Natural killer cell (primary cell): ENCODE data around the gene FGFR2. TPM values are rescaled to one million over a fixed set of nuclear protein-coding genes. Genes with fewer than 3 reads are reported as not detected.

Experiments
- ATAC-seq, 3 donors: fragments of 150-1000 bp in 2 of 3; fragments of 200-7000 bp in 1 of 3; cut with Tn5 transposase; 1 replicate in 1 of 3; 2 replicates in 2 of 3; pipeline ENCODE4 v1.10.0; 2021; ENCODE audit warnings: mild to moderate bottlenecking in 2 of 3, moderate library complexity in 2 of 3
- DNase-seq, 2 donors: peaks; one replicate each; pipeline versions ENCODE4 v3.0.0 to v3.0.0-alpha.2; 2013 to 2021; ENCODE audit warnings: mixed read lengths in 1 of 2
- H3K27ac ChIP-seq: one replicate; pipeline ENCODE4 v1.5.1; 2013; ENCODE audit warnings: mild to moderate bottlenecking, low read length
- H3K27me3 ChIP-seq: one replicate; pipeline ENCODE4 v1.6.1; 2013; ENCODE audit warnings: low read length; ENCODE audit not compliant: control insufficient read depth, insufficient read depth
- H3K36me3 ChIP-seq: one replicate; pipeline ENCODE4 v1.6.1; 2013; ENCODE audit warnings: low read length; ENCODE audit not compliant: control insufficient read depth, insufficient read depth
- H3K4me1 ChIP-seq: one replicate; pipeline ENCODE4 v1.6.1; 2013; ENCODE audit warnings: low read length; ENCODE audit not compliant: control insufficient read depth, insufficient read depth
- H3K4me3 ChIP-seq: one replicate; pipeline ENCODE4 v1.5.1; 2013; ENCODE audit warnings: low read length
- H3K9me3 ChIP-seq: one replicate; pipeline ENCODE4 v1.6.1; 2013; ENCODE audit warnings: low read length; ENCODE audit not compliant: control insufficient read depth, insufficient read depth
- H3K27ac Mint-ChIP-seq, 2 donors: one replicate each; pipeline ENCODE4 v1.8.0; 2022; ENCODE audit warnings: mild to moderate bottlenecking in 2 of 2, mixed read lengths in 2 of 2, moderate library complexity in 1 of 2
- H3K27me3 Mint-ChIP-seq, 2 donors: one replicate each; pipeline ENCODE4 v1.8.0; 2022; ENCODE audit warnings: low read depth in 2 of 2, mixed read lengths in 2 of 2
- H3K36me3 Mint-ChIP-seq: one replicate; pipeline ENCODE4 v1.8.0; 2022; ENCODE audit warnings: mixed read lengths
- H3K4me1 Mint-ChIP-seq, 2 donors: one replicate each; pipeline ENCODE4 v1.8.0; 2022; ENCODE audit warnings: mixed read lengths in 2 of 2
- H3K4me3 Mint-ChIP-seq: one replicate; pipeline ENCODE4 v1.8.0; 2022; ENCODE audit warnings: mild to moderate bottlenecking, moderate library complexity, mixed read lengths
- H3K9me3 Mint-ChIP-seq, 2 donors: one replicate each; pipeline ENCODE4 v1.8.0; 2022; ENCODE audit warnings: mixed read lengths in 2 of 2
- CTCF ChIP-seq: fragments of 200-600 bp; IDR thresholded peaks from one replicate; pipeline ENCODE4 v1.8.0; 2022; ENCODE audit warnings: antibody characterized with exemption
- WGBS: methylation state at CpG from one replicate; pipeline ENCODE4 v1.1.7; 2013; ENCODE audit warnings: missing lambda C conversion rate; ENCODE audit not compliant: insufficient coverage; 5-methylcytosine and 5-hydroxymethylcytosine counted together
- intact Hi-C: fragments of 100-400 bp; cut with micrococcal nuclease; formaldehyde crosslinking; loops from one replicate; pipeline ENCODE4 v1.14.2; 2022
- total RNA-seq, 4 donors: library from RNA; stranded (reverse); fragments of 120-200 nt in 1 of 4; gene quantifications; one replicate each; pipeline versions ENCODE4 v1.2.3 to v1.2.4, GENCODE V29; 2013 to 2022

The FGFR2 gene
- total RNA-seq, 3 donors from 2014 or later (not counting 1 experiment from before 2014, with no cell fraction given) = 0.72 to 5.6 TPM; not detected in 1

GRCh38 chr10:121551210-121551885 is 46.9 kb downstream of the FGFR2 start:
- Histone ChIP-seq H3K27ac (no peak overlapping the region), H3K36me3 (no peaks in the 10 kb centered on the region), H3K4me3 (no peak overlapping the region), H3K27me3 (no peaks in the 10 kb centered on the region), H3K9me3 (no peaks in the 10 kb centered on the region), H3K4me1 (no peaks in the 10 kb centered on the region)
- Mint-ChIP-seq H3K4me1 (no peaks in the 10 kb centered on the region), H3K9me3 (no peaks in the 10 kb centered on the region), H3K4me3 (no peak overlapping the region), H3K36me3 (no peaks in the 10 kb centered on the region), H3K27ac (no peak overlapping the region), H3K27me3 (no peaks in the 10 kb centered on the region)
- ATAC-seq = no peak
- TF ChIP-seq CTCF = no peak
- intact Hi-C loops = no loop called here
- DNase-seq = no peak
- WGBS = 88% methylated on average over 10 of the region's 10 CpGs

GRCh38 chr10:121544301-121544869 is 53.9 kb downstream of the FGFR2 start:
- ATAC-seq = no peak
- no peak overlapping the region for H3K4me3 Mint-ChIP-seq
- peaks cover 0 to 2% of the 10 kb centered on the region in 2 donors for H3K27me3 Mint-ChIP-seq
- Histone ChIP-seq H3K9me3 (no peaks in the 10 kb centered on the region), H3K4me3 (no peak overlapping the region), H3K27me3 (no peaks in the 10 kb centered on the region), H3K4me1 (no peaks in the 10 kb centered on the region), H3K36me3 (no peaks in the 10 kb centered on the region), H3K27ac (no peak overlapping the region)
- H3K27ac Mint-ChIP-seq = no peak overlapping the region
- H3K36me3 Mint-ChIP-seq = no peaks in the 10 kb centered on the region
- intact Hi-C loops = no loop called here
- no peak for DNase-seq
- 98% methylated on average over 3 of the region's 5 CpGs for WGBS
- no peaks in the 10 kb centered on the region for H3K4me1 Mint-ChIP-seq
- no peaks in the 10 kb centered on the region for H3K9me3 Mint-ChIP-seq
- no peak for TF ChIP-seq CTCF

- no peaks in the 10 kb centered on the region for H3K4me1 ChIP-seq
- H3K27ac ChIP-seq = no peak overlapping the region
- no peaks in the 10 kb centered on the region for H3K27me3 ChIP-seq
- H3K4me3 ChIP-seq = no peak overlapping the region
- no peak overlapping the region for H3K27ac Mint-ChIP-seq
- no peak for ATAC-seq
- no peaks in the 10 kb centered on the region for H3K36me3 ChIP-seq
- H3K27me3 Mint-ChIP-seq = peaks cover 0 to 2% of the 10 kb centered on the region in 2 donors
- H3K4me1 Mint-ChIP-seq = no peaks in the 10 kb centered on the region
- H3K36me3 Mint-ChIP-seq = no peaks in the 10 kb centered on the region
- DNase-seq = no peak
- intact Hi-C loops = no loop called here
- no peaks in the 10 kb centered on the region for H3K9me3 ChIP-seq
- WGBS = 90% methylated on average over 7 of the region's 7 CpGs
- no peak overlapping the region for H3K4me3 Mint-ChIP-seq
- TF ChIP-seq CTCF = no peak
- H3K9me3 Mint-ChIP-seq = no peaks in the 10 kb centered on the region
Observed at GRCh38 chr10:121543545-121543944, 54.7 kb downstream of the FGFR2 start.
